ENCODE data around the gene C1QA. TPM values are rescaled to one million over a fixed set of nuclear protein-coding genes. Genes with fewer than 3 reads are reported as not detected.

Gene C1QA
- total and polyA plus RNA-seq, 2 of the 4 experiments (the other 2 are of a cell fraction) = not detected

DNA sequence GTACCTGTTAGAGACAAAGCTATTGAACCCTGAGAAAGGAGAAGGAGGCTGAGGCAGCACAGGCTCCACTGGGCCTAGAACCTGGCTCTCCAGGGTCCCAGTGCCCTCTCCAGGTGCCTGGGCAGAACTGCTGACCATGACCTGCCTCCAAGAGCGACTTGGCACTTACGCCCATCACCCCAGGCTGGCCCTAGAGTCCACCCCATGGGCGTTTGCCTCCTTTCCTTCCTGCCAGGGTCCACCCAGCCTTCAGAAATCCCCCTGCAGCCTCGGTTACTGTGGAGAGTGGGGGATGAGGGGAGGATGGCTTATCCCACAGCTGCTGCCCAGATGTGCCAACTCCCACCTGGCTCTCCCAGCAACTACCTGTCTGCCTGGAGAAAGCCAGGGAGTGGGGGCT, 14.7 kb upstream of the C1QA start:
- intact Hi-C loops (cut with micrococcal nuclease) = no loop called here
- H3K14ac ChIP-seq (replicated peaks; ENCODE audit: low read depth, low read length) = no peak overlapping the region
- dilution Hi-C loops (cut with HindIII; ENCODE audit: low sequenced_read_pairs, unreplicated experiment) = no loop called here
- no peak overlapping the region for H2BK15ac ChIP-seq (ENCODE audit: low read depth, low read length)
- no peak overlapping the region for H3K4me3 ChIP-seq (ENCODE audit: insufficient read depth, low read depth, low read length)
- no peak overlapping the region for H2AK5ac ChIP-seq (ENCODE audit: low read depth, low read length)
- POLR2A ChIA-PET (ENCODE audit: unreplicated experiment) = no interaction called here
- no peak overlapping the region for H3K9ac ChIP-seq (ENCODE audit: low read depth, low read length)
- no peaks in the 10 kb centered on the region for H3K36me3 ChIP-seq (ENCODE audit: control insufficient read depth, insufficient read depth, low read length)
- no peaks in the 10 kb centered on the region for H3K4me1 ChIP-seq (ENCODE audit: control insufficient read depth, insufficient read depth, low read length)
- H3K23ac ChIP-seq (ENCODE audit: low read depth, low read length) = no peak overlapping the region
- no peak overlapping the region for H3K18ac ChIP-seq (ENCODE audit: low read depth, low read length)
- no peaks in the 10 kb centered on the region; the same call in 1 of the 2 replicates for H3K9me1 ChIP-seq (ENCODE audit: insufficient read depth, low read length)
- H4K91ac ChIP-seq (ENCODE audit: insufficient read depth, low read depth, low read length) = no peak overlapping the region
- H2AFZ ChIP-seq (replicated peaks; ENCODE audit: low read length, poor library complexity) = no peak overlapping the region
- no peak for TF ChIP-seq RAD21 (IDR thresholded peaks at IDR 0.05; ENCODE audit: low read length)
- no peak for TF ChIP-seq FOS (IDR thresholded peaks at IDR 0.05; ENCODE audit: low read depth, low read length)
- TF ChIP-seq CHD1 (IDR thresholded peaks at IDR 0.05; ENCODE audit: low read depth, low read length) = no peak
- no peak for TF ChIP-seq ELK1 (IDR thresholded peaks at IDR 0.05; ENCODE audit: borderline replicate concordance, low read depth, low read length)
- TF ChIP-seq, protein P1, sequence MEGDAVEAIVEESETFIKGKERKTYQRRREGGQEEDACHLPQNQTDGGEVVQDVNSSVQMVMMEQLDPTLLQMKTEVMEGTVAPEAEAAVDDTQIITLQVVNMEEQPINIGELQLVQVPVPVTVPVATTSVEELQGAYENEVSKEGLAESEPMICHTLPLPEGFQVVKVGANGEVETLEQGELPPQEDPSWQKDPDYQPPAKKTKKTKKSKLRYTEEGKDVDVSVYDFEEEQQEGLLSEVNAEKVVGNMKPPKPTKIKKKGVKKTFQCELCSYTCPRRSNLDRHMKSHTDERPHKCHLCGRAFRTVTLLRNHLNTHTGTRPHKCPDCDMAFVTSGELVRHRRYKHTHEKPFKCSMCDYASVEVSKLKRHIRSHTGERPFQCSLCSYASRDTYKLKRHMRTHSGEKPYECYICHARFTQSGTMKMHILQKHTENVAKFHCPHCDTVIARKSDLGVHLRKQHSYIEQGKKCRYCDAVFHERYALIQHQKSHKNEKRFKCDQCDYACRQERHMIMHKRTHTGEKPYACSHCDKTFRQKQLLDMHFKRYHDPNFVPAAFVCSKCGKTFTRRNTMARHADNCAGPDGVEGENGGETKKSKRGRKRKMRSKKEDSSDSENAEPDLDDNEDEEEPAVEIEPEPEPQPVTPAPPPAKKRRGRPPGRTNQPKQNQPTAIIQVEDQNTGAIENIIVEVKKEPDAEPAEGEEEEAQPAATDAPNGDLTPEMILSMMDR (conservative IDR thresholded peaks at IDR 0.05; ENCODE audit: low read depth, low read length) = no peak
- no peak for TF ChIP-seq NFE2L2 (IDR thresholded peaks at IDR 0.05; ENCODE audit: low read depth, low read length)
- H4K5ac ChIP-seq (ENCODE audit: low read depth, low read length) = no peak overlapping the region
- no TSS peak for BruUV-seq (replicated peaks)
- H4K8ac ChIP-seq (ENCODE audit: low read depth in 2 of 2, low read length in 2 of 2) = no peak overlapping the region
- no peaks in the 10 kb centered on the region for H3K79me1 ChIP-seq (ENCODE audit: low read depth in 1 of 2, low read length in 2 of 2)
- ATAC-seq (ENCODE audit: low read depth) (no peak), DNase-seq (no peak)
- CTCF ChIA-PET = no interaction called here
- H3K56ac ChIP-seq (ENCODE audit: extremely low read depth, insufficient read depth, low read length) = no peak overlapping the region
- no peak overlapping the region for H2AK9ac ChIP-seq (replicated peaks; ENCODE audit: low read depth, low read length, poor library complexity)
- no peak overlapping the region for H3K4me2 ChIP-seq (ENCODE audit: low read depth, low read length)
- peaks cover 3% of the 10 kb centered on the region; the same call in 1 of the 2 replicates for H4K20me1 ChIP-seq (ENCODE audit: insufficient read depth, low read length)
- H3K9me3 ChIP-seq (ENCODE audit: control insufficient read depth, insufficient read depth, low read length) = no peaks in the 10 kb centered on the region
- no peak overlapping the region for H2BK20ac ChIP-seq (ENCODE audit: low read depth, low read length)
- in situ Hi-C loops (cut with MboI; ENCODE audit: low sequenced_read_pairs) = no loop called here
- H2BK5ac ChIP-seq (ENCODE audit: low read depth, low read length, poor library complexity, severe bottlenecking) = no peak overlapping the region
- 40% methylated on average over 2 of the region's 4 CpGs; no CpG with 5 or more reads in 1 of the 2 experiments for WGBS, 2 experiments (ENCODE audit: extremely low coverage in 2 of 2, insufficient read length in 1 of 2)
- H3K27ac ChIP-seq (ENCODE audit: insufficient read depth, low read length) = no peak overlapping the region
- H3K4ac ChIP-seq (ENCODE audit: low read depth, low read length) = no peak overlapping the region
- peaks cover 65% of the 10 kb centered on the region for H3K27me3 ChIP-seq (ENCODE audit: control insufficient read depth, insufficient read depth, low read length)
- H2BK120ac ChIP-seq (ENCODE audit: low read depth, low read length) = no peak overlapping the region

Measured in IMR-90 (cell line).